ENCODE data around the gene KANSL2. TPM values are rescaled to one million over a fixed set of nuclear protein-coding genes. Genes with fewer than 3 reads are reported as not detected.
A peak's percentile ranks its signal among the peaks of the same experiment; 100 is the strongest.

KANSL2 gene
- total RNA-seq, 1 experiment from 2014 or later: 56.6 TPM

GRCh38 chr12:48680861-48681260 is 1.2 kb downstream of the KANSL2 start:
- Histone ChIP-seq H2BK5ac (ENCODE audit: insufficient read length, low read length) (no peak overlapping the region), H4K91ac (ENCODE audit: insufficient read length, low read depth, low read length) (no peak overlapping the region), H3K23me2 (ENCODE audit: insufficient read length, low read depth, low read length, poor library complexity, severe bottlenecking) (peaks cover 3% of the 10 kb centered on the region), H2BK12ac (ENCODE audit: insufficient read length, low read depth, low read length) (no peak overlapping the region), H4K8ac (replicated peaks; ENCODE audit: insufficient read length, low read depth, low read length) (no peak overlapping the region), H2BK120ac (ENCODE audit: low read depth, low read length, poor library complexity, severe bottlenecking) (no peak overlapping the region), H3K14ac (ENCODE audit: insufficient read depth, low read length) (no peak overlapping the region), H3K9ac (ENCODE audit: extremely low read depth, insufficient read length, low read length) (peak overlapping the region; percentile 98), H2BK15ac (ENCODE audit: low read depth, low read length) (no peak overlapping the region), H3T11ph (ENCODE audit: low read length) (no peak overlapping the region), H3K4me1 (ENCODE audit: insufficient read depth, low read length) (peaks cover 6% of the 10 kb centered on the region), H3K18ac (ENCODE audit: insufficient read length, low read depth, low read length) (no peak overlapping the region), H3K4ac (ENCODE audit: low read depth, low read length) (no peak overlapping the region), H4K5ac (ENCODE audit: insufficient read length, low read depth, low read length) (no peak overlapping the region), H2AK5ac (ENCODE audit: insufficient read length, low read length) (no peak overlapping the region), H4K20me1 (ENCODE audit: control insufficient read depth, insufficient read depth, insufficient read length) (peaks cover 2% of the 10 kb centered on the region), H3K4me2 (ENCODE audit: insufficient read depth, insufficient read length, low read length) (peak overlapping the region; percentile 99), H3K9me3 (ENCODE audit: control insufficient read depth, low read depth, low read length) (no peaks in the 10 kb centered on the region), H3K56ac (ENCODE audit: insufficient read length, low read depth, low read length) (no peak overlapping the region), H3K27ac (ENCODE audit: insufficient read length, low read depth, low read length) (no peak overlapping the region), H3K79me1 (ENCODE audit: insufficient read depth, low read depth, low read length, poor library complexity, severe bottlenecking) (peaks cover 18% of the 10 kb centered on the region), H3K23ac (ENCODE audit: insufficient read length, low read depth, low read length) (no peak overlapping the region), H3K79me2 (ENCODE audit: insufficient read depth, low read length) (peaks cover 35% of the 10 kb centered on the region), H2AFZ (ENCODE audit: low read length) (no peak overlapping the region), H3K27me3 (ENCODE audit: insufficient read depth, low read length) (no peaks in the 10 kb centered on the region), H2BK20ac (ENCODE audit: low read depth, low read length, poor library complexity, severe bottlenecking) (no peak overlapping the region)
- peaks cover 22 to 28% of the 10 kb centered on the region in 2 experiments for H3K4me1 Mint-ChIP-seq
- no peaks in the 10 kb centered on the region for H3K9me3 Mint-ChIP-seq
- H3K27me3 Mint-ChIP-seq (ENCODE audit: low read depth): peaks cover 1% of the 10 kb centered on the region; the same call in 1 of the 2 replicates
- peak overlapping the region in 2 of 3 experiments; percentile 99; a peak in 5 of 7 replicates for H3K27ac Mint-ChIP-seq
- H3K36me3 Mint-ChIP-seq (ENCODE audit: insufficient read depth in 1 of 3, low read depth in 3 of 3): peaks cover 35 to 56% (median 52%) of the 10 kb centered on the region in 3 experiments; a peak in 6 of 7 replicates
- DNase-seq: no peak
- no peak for TF ChIP-seq CTCF (conservative IDR thresholded peaks at IDR 0.05)
- WGBS (ENCODE audit: extremely low coverage, insufficient read length, low lambda C conversion rate): no CpG with 5 or more reads among the region's 13 CpGs
- peak overlapping the region; percentile 97 to 99 for H3K4me3 Mint-ChIP-seq

All from H9 (cell line).